C4-2B (cell line): ENCODE data around the gene KAZN.

ENCODE experiments used
- H3K27ac ChIP-seq: fragments of 450-650 bp; 2 replicates; pipeline ENCODE4 v1.5.1; 2017
- CTCF ChIP-seq: fragments of 450-650 bp; conservative IDR thresholded peaks from 2 replicates; pipeline ENCODE4 v1.5.1; 2017; ENCODE audit warnings: mild to moderate bottlenecking
- ZFX ChIP-seq: fragments of 450-650 bp; IDR thresholded peaks from 2 replicates; pipeline ENCODE4 v1.6.1; 2017

The KAZN gene

GRCh38 chr1:15107058-15107687 lies 508.7 kb downstream of the KAZN start:
- no peak overlapping the region for H3K27ac ChIP-seq
- no peak for TF ChIP-seq ZFX
- TF ChIP-seq CTCF, result no peak

- H3K27ac ChIP-seq, result no peak overlapping the region
- TF ChIP-seq CTCF, result no peak
- no peak for TF ChIP-seq ZFX
Measured at GRCh38 chr1:15107911-15108310, 509.4 kb downstream of the KAZN start.

- H3K27ac ChIP-seq, result no peak overlapping the region
- no peak for TF ChIP-seq CTCF
- TF ChIP-seq ZFX, result no peak
Measured at GRCh38 chr1:15110128-15110866, 511.8 kb downstream of the KAZN start.

GRCh38 chr1:15110867-15111230 lies 512.4 kb downstream of the KAZN start:
- no peak for TF ChIP-seq CTCF
- TF ChIP-seq ZFX, result no peak
- H3K27ac ChIP-seq, result no peak overlapping the region

GRCh38 chr1:15113146-15113545 lies 514.7 kb downstream of the KAZN start:
- no peak for TF ChIP-seq ZFX
- TF ChIP-seq CTCF, result no peak
- H3K27ac ChIP-seq, result no peak overlapping the region

GRCh38 chr1:15114884-15115283 lies 516.4 kb downstream of the KAZN start:
- no peak for TF ChIP-seq CTCF
- no peak for TF ChIP-seq ZFX
- no peak overlapping the region for H3K27ac ChIP-seq

GRCh38 chr1:15115542-15116330 lies 517.3 kb downstream of the KAZN start:
- TF ChIP-seq ZFX (no peak), CTCF (no peak)
- no peak overlapping the region for H3K27ac ChIP-seq
